ENCODE measurements around the gene FZD4.
"Not testable (repeated sequence)": the region's sequence is repeated elsewhere in the genome, so short reads cannot be mapped to it uniquely, and the experiment has no call there.

The FZD4 gene

GRCh38 chr11:86955361-86956120 lies at the start of gene FZD4:
Gene FZD4 (minus strand): TSS chr11:86955395. CDS start chr11:86955085, 310 bp downstream.
- no peak within 1 kb of the TSS for H3K27ac ChIP-seq (ENCODE audit: low read length)
- peak within 1 kb of the TSS; percentile 86 for H3K9ac ChIP-seq (ENCODE audit: low read depth, low read length)
- no peaks in the 10 kb centered on the region for H3K9me3 ChIP-seq (ENCODE audit: insufficient read depth, low read depth, low read length)
- peaks cover 18% of the 10 kb centered on the region for H3K36me3 ChIP-seq (ENCODE audit: insufficient read depth, low read depth, low read length)
- H3K4me1 ChIP-seq (ENCODE audit: insufficient read depth, low read length) = peaks cover 13% of the 10 kb centered on the region; the same call in 1 of the 2 replicates
- H3K27me3 ChIP-seq (ENCODE audit: insufficient read depth, low read length) = peaks cover 32% of the 10 kb centered on the region
- peak within 1 kb of the TSS; percentile 98 for H3K4me3 ChIP-seq (ENCODE audit: low read length)

- H3K27me3 ChIP-seq (ENCODE audit: insufficient read depth, low read length); H3K4me1 ChIP-seq (ENCODE audit: insufficient read depth, low read length); H3K9me3 ChIP-seq (ENCODE audit: insufficient read depth, low read depth, low read length); H3K36me3 ChIP-seq (ENCODE audit: insufficient read depth, low read depth, low read length); H3K4me3 ChIP-seq (ENCODE audit: low read length); H3K27ac ChIP-seq (ENCODE audit: low read length); H3K9ac ChIP-seq (ENCODE audit: low read depth, low read length): not testable (repeated sequence)
These were observed 49.1 kb upstream of the FZD4 start for GRCh38 chr11:87004281-87004680.

GRCh38 chr11:87002918-87003317 lies 47.7 kb upstream of the FZD4 start:
- no peaks in the 10 kb centered on the region for H3K36me3 ChIP-seq (ENCODE audit: insufficient read depth, low read depth, low read length)
- H3K9me3 ChIP-seq (ENCODE audit: insufficient read depth, low read depth, low read length) = no peaks in the 10 kb centered on the region
- no peaks in the 10 kb centered on the region for H3K27me3 ChIP-seq (ENCODE audit: insufficient read depth, low read length)
- no peak overlapping the region for H3K27ac ChIP-seq (ENCODE audit: low read length)
- peaks cover 3% of the 10 kb centered on the region; the same call in 1 of the 2 replicates for H3K4me1 ChIP-seq (ENCODE audit: insufficient read depth, low read length)
- H3K9ac ChIP-seq (ENCODE audit: low read depth, low read length) = no peak overlapping the region
- H3K4me3 ChIP-seq (ENCODE audit: low read length) = no peak overlapping the region

GRCh38 chr11:86999859-87000753 lies 44.9 kb upstream of the FZD4 start:
- H3K9ac ChIP-seq (ENCODE audit: low read depth, low read length) = no peak overlapping the region
- H3K4me1 ChIP-seq (ENCODE audit: insufficient read depth, low read length) = peaks cover 3% of the 10 kb centered on the region; the same call in 1 of the 2 replicates
- no peaks in the 10 kb centered on the region for H3K36me3 ChIP-seq (ENCODE audit: insufficient read depth, low read depth, low read length)
- no peak overlapping the region for H3K27ac ChIP-seq (ENCODE audit: low read length)
- H3K27me3 ChIP-seq (ENCODE audit: insufficient read depth, low read length) = no peaks in the 10 kb centered on the region
- H3K4me3 ChIP-seq (ENCODE audit: low read length) = no peak overlapping the region
- H3K9me3 ChIP-seq (ENCODE audit: insufficient read depth, low read depth, low read length) = no peaks in the 10 kb centered on the region

- H3K4me1 ChIP-seq (ENCODE audit: insufficient read depth, low read length) = peaks cover 3% of the 10 kb centered on the region; the same call in 1 of the 2 replicates
- no peaks in the 10 kb centered on the region for H3K27me3 ChIP-seq (ENCODE audit: insufficient read depth, low read length)
- no peaks in the 10 kb centered on the region for H3K36me3 ChIP-seq (ENCODE audit: insufficient read depth, low read depth, low read length)
- no peak overlapping the region for H3K4me3 ChIP-seq (ENCODE audit: low read length)
- no peaks in the 10 kb centered on the region for H3K9me3 ChIP-seq (ENCODE audit: insufficient read depth, low read depth, low read length)
- no peak overlapping the region for H3K9ac ChIP-seq (ENCODE audit: low read depth, low read length)
- no peak overlapping the region for H3K27ac ChIP-seq (ENCODE audit: low read length)
These were observed 44.2 kb upstream of the FZD4 start for GRCh38 chr11:86999388-86999787.

- Histone ChIP-seq H3K36me3 (ENCODE audit: insufficient read depth, low read depth, low read length) (no peaks in the 10 kb centered on the region), H3K4me3 (ENCODE audit: low read length) (no peak overlapping the region), H3K27ac (ENCODE audit: low read length) (no peak overlapping the region), H3K4me1 (ENCODE audit: insufficient read depth, low read length) (peaks cover 6% of the 10 kb centered on the region), H3K27me3 (ENCODE audit: insufficient read depth, low read length) (no peaks in the 10 kb centered on the region), H3K9me3 (ENCODE audit: insufficient read depth, low read depth, low read length) (no peaks in the 10 kb centered on the region), H3K9ac (ENCODE audit: low read depth, low read length) (no peak overlapping the region)
These were observed 41.9 kb upstream of the FZD4 start for GRCh38 chr11:86996953-86997570.

- H3K36me3 ChIP-seq (ENCODE audit: insufficient read depth, low read depth, low read length) = no peaks in the 10 kb centered on the region
- no peaks in the 10 kb centered on the region for H3K9me3 ChIP-seq (ENCODE audit: insufficient read depth, low read depth, low read length)
- no peak overlapping the region for H3K9ac ChIP-seq (ENCODE audit: low read depth, low read length)
- no peak overlapping the region for H3K27ac ChIP-seq (ENCODE audit: low read length)
- H3K4me1 ChIP-seq (ENCODE audit: insufficient read depth, low read length) = peaks cover 21% of the 10 kb centered on the region
- H3K4me3 ChIP-seq (ENCODE audit: low read length) = no peak overlapping the region
- H3K27me3 ChIP-seq (ENCODE audit: insufficient read depth, low read length) = no peaks in the 10 kb centered on the region
These were observed 37.8 kb upstream of the FZD4 start for GRCh38 chr11:86993031-86993430.

- H3K9ac ChIP-seq (ENCODE audit: low read depth, low read length); H3K27ac ChIP-seq (ENCODE audit: low read length); H3K27me3 ChIP-seq (ENCODE audit: insufficient read depth, low read length); H3K36me3 ChIP-seq (ENCODE audit: insufficient read depth, low read depth, low read length); H3K4me3 ChIP-seq (ENCODE audit: low read length); H3K9me3 ChIP-seq (ENCODE audit: insufficient read depth, low read depth, low read length): not testable (repeated sequence)
- peaks cover 21% of the 10 kb centered on the region for H3K4me1 ChIP-seq (ENCODE audit: insufficient read depth, low read length)
These were observed 37.1 kb upstream of the FZD4 start for GRCh38 chr11:86992340-86992739.

GRCh38 chr11:86991341-86991740 lies 36.1 kb upstream of the FZD4 start:
- H3K4me3 ChIP-seq (ENCODE audit: low read length) = no peak overlapping the region

GRCh38 chr11:86990515-86990914 lies 35.3 kb upstream of the FZD4 start:
- Histone ChIP-seq H3K9ac (ENCODE audit: low read depth, low read length) (no peak overlapping the region), H3K4me1 (ENCODE audit: insufficient read depth, low read length) (peaks cover 21% of the 10 kb centered on the region), H3K27ac (ENCODE audit: low read length) (no peak overlapping the region), H3K36me3 (ENCODE audit: insufficient read depth, low read depth, low read length) (no peaks in the 10 kb centered on the region), H3K4me3 (ENCODE audit: low read length) (no peak overlapping the region; the same call in 1 of the 2 replicates), H3K9me3 (ENCODE audit: insufficient read depth, low read depth, low read length) (no peaks in the 10 kb centered on the region), H3K27me3 (ENCODE audit: insufficient read depth, low read length) (no peaks in the 10 kb centered on the region)

More at GRCh38 chr11:86991341-86991740, 36.1 kb upstream of the FZD4 start:
- Histone ChIP-seq H3K36me3 (ENCODE audit: insufficient read depth, low read depth, low read length) (no peaks in the 10 kb centered on the region), H3K9ac (ENCODE audit: low read depth, low read length) (no peak overlapping the region), H3K4me1 (ENCODE audit: insufficient read depth, low read length) (peaks cover 21% of the 10 kb centered on the region), H3K9me3 (ENCODE audit: insufficient read depth, low read depth, low read length) (no peaks in the 10 kb centered on the region), H3K27ac (ENCODE audit: low read length) (no peak overlapping the region), H3K27me3 (ENCODE audit: insufficient read depth, low read length) (no peaks in the 10 kb centered on the region)

GRCh38 chr11:86990031-86990430 lies 34.8 kb upstream of the FZD4 start:
- Histone ChIP-seq H3K27ac (ENCODE audit: low read length) (no peak overlapping the region), H3K4me3 (ENCODE audit: low read length) (no peak overlapping the region)

More at GRCh38 chr11:86990031-86990430, 34.8 kb upstream of the FZD4 start:
- Histone ChIP-seq H3K4me1 (ENCODE audit: insufficient read depth, low read length) (peaks cover 21% of the 10 kb centered on the region), H3K9me3 (ENCODE audit: insufficient read depth, low read depth, low read length) (no peaks in the 10 kb centered on the region), H3K36me3 (ENCODE audit: insufficient read depth, low read depth, low read length) (no peaks in the 10 kb centered on the region), H3K9ac (ENCODE audit: low read depth, low read length) (no peak overlapping the region), H3K27me3 (ENCODE audit: insufficient read depth, low read length) (no peaks in the 10 kb centered on the region)
